SH-SY5Y (cell line): Measurements from ENCODE around the gene CTIF.

ENCODE experiments used
- GATA2 ChIP-seq: IDR thresholded peaks from 2 replicates; pipeline ENCODE4 v1.6.1; 2011; ENCODE audit warnings: mild to moderate bottlenecking, low read depth, low read length
- GATA3 ChIP-seq: IDR thresholded peaks from 2 replicates; pipeline ENCODE4 v1.6.1; 2011; ENCODE audit warnings: low read depth, mild to moderate bottlenecking, low read length, moderate library complexity

GRCh38 chr18:48723016-48723415 lies 184.2 kb downstream of the CTIF start:
- no peak for TF ChIP-seq GATA2
- no peak for TF ChIP-seq GATA3
